CD8-positive, alpha-beta memory T cell (primary cell): ENCODE data around the gene ABHD2. TPM values are rescaled to one million over a fixed set of nuclear protein-coding genes. Genes with fewer than 3 reads are reported as not detected.

ENCODE experiments used
- CTCF ChIA-PET: fragments of 350-600 bp; sonication (Branson Sonifier 250); formaldehyde crosslinking; loops from one replicate; lab custom pipeline; 2021; ENCODE audit warnings: antibody characterized with exemption; lab: Charles Lee
- POLR2A ChIA-PET: fragments of 350-600 bp; sonication (Branson Sonifier 250); formaldehyde crosslinking; loops from one replicate; lab custom pipeline; 2021; ENCODE audit warnings: antibody characterized with exemption; lab: Charles Lee
- DNase-seq, 5 donors: peaks; one replicate each; pipeline versions ENCODE4 v3.0.0 to v3.0.0-alpha.2; 2020 to 2022; ENCODE audit warnings: mixed read lengths in 1 of 5
- H3K27ac ChIP-seq: one replicate; pipeline ENCODE4 v1.7.0; 2013; ENCODE audit warnings: low read depth, mild to moderate bottlenecking, low read length, moderate library complexity
- H3K27me3 ChIP-seq: 2 replicates; pipeline ENCODE4 v1.7.0; 2013; ENCODE audit warnings: low read length, mild to moderate bottlenecking; ENCODE audit not compliant: insufficient read depth, poor library complexity, severe bottlenecking
- H3K36me3 ChIP-seq: 2 replicates; pipeline ENCODE4 v1.7.0; 2013; ENCODE audit warnings: mild to moderate bottlenecking, low read length, moderate library complexity; ENCODE audit not compliant: insufficient read depth
- H3K4me1 ChIP-seq: 2 replicates; pipeline ENCODE4 v1.7.0; 2013; ENCODE audit warnings: mild to moderate bottlenecking, low read length, moderate library complexity; ENCODE audit not compliant: insufficient read depth
- H3K4me3 ChIP-seq: 2 replicates; pipeline ENCODE4 v1.7.0; 2013; ENCODE audit warnings: mild to moderate bottlenecking, low read length
- H3K9me3 ChIP-seq: 2 replicates; pipeline ENCODE4 v1.7.0; 2013; ENCODE audit warnings: mild to moderate bottlenecking, low read length
- H3K27ac Mint-ChIP-seq, 8 donors: one replicate each; pipeline ENCODE4 v1.8.0; 2020 to 2021; ENCODE audit warnings: mixed read lengths in 8 of 8, mild to moderate bottlenecking in 6 of 8, inconsistent platforms in 3 of 8, moderate library complexity in 3 of 8
- H3K27me3 Mint-ChIP-seq, 2 donors: one replicate each; pipeline ENCODE4 v1.8.0; 2020 to 2021; ENCODE audit warnings: mixed read lengths in 2 of 2, mild to moderate bottlenecking in 1 of 2, moderate library complexity in 1 of 2
- H3K36me3 Mint-ChIP-seq, 3 donors: one replicate each; pipeline ENCODE4 v1.8.0; 2020 to 2021; ENCODE audit warnings: mixed read lengths in 3 of 3, inconsistent platforms in 1 of 3, mild to moderate bottlenecking in 1 of 3
- H3K4me1 Mint-ChIP-seq, 3 donors: one replicate each; pipeline ENCODE4 v1.8.0; 2020 to 2021; ENCODE audit warnings: mixed read lengths in 3 of 3, inconsistent platforms in 1 of 3, mild to moderate bottlenecking in 1 of 3
- H3K4me3 Mint-ChIP-seq, 7 donors: one replicate each; pipeline ENCODE4 v1.8.0; 2020 to 2021; ENCODE audit warnings: mixed read lengths in 7 of 7, mild to moderate bottlenecking in 6 of 7, moderate library complexity in 4 of 7, inconsistent platforms in 2 of 7
- H3K9me3 Mint-ChIP-seq, 5 donors: one replicate each; pipeline ENCODE4 v1.8.0; 2020 to 2022; ENCODE audit warnings: mixed read lengths in 5 of 5, mild to moderate bottlenecking in 3 of 5, moderate library complexity in 2 of 5, inconsistent platforms in 1 of 5
- polyA plus RNA-seq: library from polyadenylated mRNA; unstranded; fragments of 300-500 nt; fragmentation: Illumina TruSeq; gene quantifications from one replicate; pipeline ENCODE4 v1.2.3, GENCODE V29; 2021
- total RNA-seq, 2 experiments: library from RNA; stranded (reverse); gene quantifications; one replicate each; pipeline ENCODE4 v1.2.3, GENCODE V29; 2021

The ABHD2 gene
- total and polyA plus RNA-seq, 3 experiments from 2014 or later = 22.9 to 79.8 (median 68.7) TPM

- H3K27ac ChIP-seq = no peak overlapping the region
- H3K9me3 ChIP-seq = no peaks in the 10 kb centered on the region
- H3K36me3 ChIP-seq = no peaks in the 10 kb centered on the region
- no peaks in the 10 kb centered on the region for H3K27me3 ChIP-seq
- Mint-ChIP-seq H3K27me3 (peaks cover 0 to 4% of the 10 kb centered on the region in 2 donors), H3K9me3 (no peaks in the 10 kb centered on the region), H3K4me1 (peaks cover 30 to 36% (median 35%) of the 10 kb centered on the region in 3 donors), H3K4me3 (peak overlapping the region in 3 of 7 donors; percentile 1 to 28 (median 10)), H3K36me3 (no peaks in the 10 kb centered on the region), H3K27ac (peak overlapping the region in 2 of 8 donors; percentile 47 to 52)
- no peaks in the 10 kb centered on the region for H3K4me1 ChIP-seq
- H3K4me3 ChIP-seq = no peak overlapping the region
- ChIA-PET POLR2A (interaction anchor here (0.9 kb wide), 1 partner anchor 37 kb away, joined by 3 read pairs; the partner anchor contains the start of gene FANCI), CTCF (interaction anchor here (0.7 to 4.0 kb wide), 43 partner anchors 8 to 303 kb away, joined by 3 to 31 read pairs (median 4); partner anchors contain the start of genes FANCI and POLG)
- DNase-seq = peak; percentile 47 to 76 (median 57)
Measured at GRCh38 chr15:89206908-89207331, 118.7 kb downstream of the ABHD2 start.

GRCh38 chr15:89208256-89208655 is 120.0 kb downstream of the ABHD2 start:
- Mint-ChIP-seq H3K4me3 (no peak overlapping the region), H3K4me1 (peaks cover 28 to 35% (median 34%) of the 10 kb centered on the region in 3 donors), H3K36me3 (no peaks in the 10 kb centered on the region), H3K9me3 (no peaks in the 10 kb centered on the region), H3K27me3 (peaks cover 0 to 4% of the 10 kb centered on the region in 2 donors), H3K27ac (no peak overlapping the region)
- H3K9me3 ChIP-seq = no peaks in the 10 kb centered on the region
- ChIA-PET POLR2A (no interaction called here), CTCF (interaction anchor here (2.2 to 4.0 kb wide), 4 partner anchors 13 to 150 kb away, joined by 9 to 31 read pairs (median 17); partner anchors contain the start of gene POLG)
- no peaks in the 10 kb centered on the region for H3K4me1 ChIP-seq
- no peak overlapping the region for H3K27ac ChIP-seq
- H3K27me3 ChIP-seq = no peaks in the 10 kb centered on the region
- H3K4me3 ChIP-seq = no peak overlapping the region
- no peaks in the 10 kb centered on the region for H3K36me3 ChIP-seq
- no peak for DNase-seq

GRCh38 chr15:89209057-89209456 is 120.8 kb downstream of the ABHD2 start:
- Histone ChIP-seq H3K27me3 (no peaks in the 10 kb centered on the region), H3K4me1 (no peaks in the 10 kb centered on the region), H3K27ac (no peak overlapping the region), H3K9me3 (no peaks in the 10 kb centered on the region), H3K4me3 (no peak overlapping the region), H3K36me3 (no peaks in the 10 kb centered on the region)
- no peaks in the 10 kb centered on the region for H3K9me3 Mint-ChIP-seq
- no peak for DNase-seq
- H3K27me3 Mint-ChIP-seq = peaks cover 0 to 4% of the 10 kb centered on the region in 2 donors
- POLR2A ChIA-PET = no interaction called here
- H3K4me3 Mint-ChIP-seq = no peak overlapping the region
- CTCF ChIA-PET = no interaction called here
- H3K27ac Mint-ChIP-seq = no peak overlapping the region
- H3K36me3 Mint-ChIP-seq = no peaks in the 10 kb centered on the region
- H3K4me1 Mint-ChIP-seq = peaks cover 20 to 27% (median 26%) of the 10 kb centered on the region in 3 donors

- ChIA-PET CTCF (no interaction called here), POLR2A (no interaction called here)
- no peaks in the 10 kb centered on the region for H3K36me3 Mint-ChIP-seq
- peaks cover 0 to 9% of the 10 kb centered on the region in 2 donors for H3K27me3 Mint-ChIP-seq
- peaks cover 7 to 9% (median 9%) of the 10 kb centered on the region in 3 donors for H3K4me1 Mint-ChIP-seq
- no peak overlapping the region for H3K4me3 Mint-ChIP-seq
- H3K36me3 ChIP-seq = no peaks in the 10 kb centered on the region
- H3K4me3 ChIP-seq = no peak overlapping the region
- H3K4me1 ChIP-seq = no peaks in the 10 kb centered on the region
- no peak overlapping the region for H3K27ac ChIP-seq
- H3K27ac Mint-ChIP-seq = no peak overlapping the region
- no peak for DNase-seq
- H3K9me3 Mint-ChIP-seq = no peaks in the 10 kb centered on the region
- H3K27me3 ChIP-seq = no peaks in the 10 kb centered on the region
- H3K9me3 ChIP-seq = no peaks in the 10 kb centered on the region
Measured at GRCh38 chr15:89211678-89212170, 123.5 kb downstream of the ABHD2 start.

GRCh38 chr15:89215627-89216026 is 127.4 kb downstream of the ABHD2 start:
- H3K27me3 ChIP-seq = no peaks in the 10 kb centered on the region
- DNase-seq = no peak
- H3K4me1 Mint-ChIP-seq = no peaks in the 10 kb centered on the region
- no peaks in the 10 kb centered on the region for H3K9me3 ChIP-seq
- CTCF ChIA-PET = interaction anchor here (1.3 to 1.5 kb wide), 2 partner anchors 9 to 10 kb away, joined by 3 to 11 read pairs; no protein-coding TSS in a partner anchor
- POLR2A ChIA-PET = no interaction called here
- no peaks in the 10 kb centered on the region for H3K4me1 ChIP-seq
- H3K27me3 Mint-ChIP-seq = peaks cover 5 to 7% of the 10 kb centered on the region in 2 donors
- no peak overlapping the region for H3K27ac ChIP-seq
- no peaks in the 10 kb centered on the region for H3K36me3 ChIP-seq
- no peak overlapping the region for H3K4me3 Mint-ChIP-seq
- no peaks in the 10 kb centered on the region for H3K36me3 Mint-ChIP-seq
- no peaks in the 10 kb centered on the region for H3K9me3 Mint-ChIP-seq
- H3K4me3 ChIP-seq = no peak overlapping the region
- no peak overlapping the region for H3K27ac Mint-ChIP-seq

GRCh38 chr15:89217031-89217430 is 128.8 kb downstream of the ABHD2 start:
- ChIA-PET POLR2A (no interaction called here), CTCF (interaction anchor here (1.6 kb wide), 1 partner anchor 10 kb away, joined by 4 read pairs; no protein-coding TSS in a partner anchor)
- no peak for DNase-seq
- Histone ChIP-seq H3K4me1 (no peaks in the 10 kb centered on the region), H3K27ac (no peak overlapping the region), H3K27me3 (no peaks in the 10 kb centered on the region), H3K9me3 (no peaks in the 10 kb centered on the region), H3K4me3 (no peak overlapping the region), H3K36me3 (no peaks in the 10 kb centered on the region)
- Mint-ChIP-seq H3K36me3 (no peaks in the 10 kb centered on the region), H3K9me3 (no peaks in the 10 kb centered on the region), H3K4me1 (no peaks in the 10 kb centered on the region), H3K4me3 (no peak overlapping the region), H3K27me3 (peaks cover 5 to 10% of the 10 kb centered on the region in 2 donors), H3K27ac (no peak overlapping the region)

GRCh38 chr15:89217686-89218376 is 129.6 kb downstream of the ABHD2 start:
- no peaks in the 10 kb centered on the region for H3K27me3 ChIP-seq
- Mint-ChIP-seq H3K4me3 (no peak overlapping the region), H3K27ac (no peak overlapping the region), H3K9me3 (no peaks in the 10 kb centered on the region), H3K4me1 (no peaks in the 10 kb centered on the region), H3K36me3 (no peaks in the 10 kb centered on the region), H3K27me3 (peaks cover 10 to 11% of the 10 kb centered on the region in 2 donors)
- CTCF ChIA-PET = interaction anchor here (1.6 kb wide), 1 partner anchor 11 kb away, joined by 4 read pairs; no protein-coding TSS in a partner anchor
- H3K27ac ChIP-seq = no peak overlapping the region
- no peak for DNase-seq
- no peak overlapping the region for H3K4me3 ChIP-seq
- H3K9me3 ChIP-seq = no peaks in the 10 kb centered on the region
- H3K36me3 ChIP-seq = no peaks in the 10 kb centered on the region
- POLR2A ChIA-PET = no interaction called here
- H3K4me1 ChIP-seq = no peaks in the 10 kb centered on the region

- ChIA-PET POLR2A (no interaction called here), CTCF (no interaction called here)
- H3K27me3 ChIP-seq = no peaks in the 10 kb centered on the region
Measured at GRCh38 chr15:89218531-89218930, 130.3 kb downstream of the ABHD2 start.

More at GRCh38 chr15:89218531-89218930, 130.3 kb downstream of the ABHD2 start:
- Mint-ChIP-seq H3K9me3 (no peaks in the 10 kb centered on the region), H3K27ac (no peak overlapping the region), H3K4me3 (no peak overlapping the region), H3K36me3 (no peaks in the 10 kb centered on the region), H3K4me1 (no peaks in the 10 kb centered on the region), H3K27me3 (peaks cover 10 to 11% of the 10 kb centered on the region in 2 donors)
- Histone ChIP-seq H3K4me1 (no peaks in the 10 kb centered on the region), H3K27ac (no peak overlapping the region), H3K9me3 (no peaks in the 10 kb centered on the region), H3K36me3 (no peaks in the 10 kb centered on the region), H3K4me3 (no peak overlapping the region)
- no peak for DNase-seq
